IMR-90 (cell line): ENCODE data around the gene GLRX2. TPM values are rescaled to one million over a fixed set of nuclear protein-coding genes. Genes with fewer than 3 reads are reported as not detected.
A peak's percentile ranks its signal among the peaks of the same experiment; 100 is the strongest.

Experiments
- ATAC-seq: fragments of 200-7000 bp; cut with Tn5 transposase; 2 replicates; pipeline ENCODE4 v1.9.1; 2020; ENCODE audit warnings: low read depth, mild to moderate bottlenecking, moderate library complexity
- Bru-seq: library from RNA; stranded (reverse); fragments of 400-500 nt; gene quantifications from one replicate; lab custom pipeline; 2021; lab: Mats Ljungman, UMichigan
- BruChase-seq, 2 experiments: library from RNA; stranded (reverse); fragments of 400-500 nt; gene quantifications; one replicate each; lab custom pipeline; 2021; lab: Mats Ljungman, UMichigan
- BruUV-seq: library from RNA; stranded (reverse); fragments of 400-500 nt; replicated peaks from 2 replicates; lab custom pipeline; 2021; lab: Mats Ljungman, UMichigan
- CTCF ChIA-PET: fragments of 300-600 bp; formaldehyde crosslinking; extraction: SDS; loops from one replicate; lab custom pipeline; 2021; ENCODE audit warnings: antibody characterized with exemption; lab: Yijun Ruan, JAX
- POLR2A ChIA-PET: fragments of 300-600 bp; sonication (Branson Sonifier 250); formaldehyde crosslinking; loops from one replicate; lab custom pipeline; 2022; ENCODE audit warnings: antibody characterized with exemption; ENCODE audit not compliant: unreplicated experiment; lab: Charles Lee
- DNase-seq: peaks from one replicate; pipeline ENCODE4 v3.0.0; 2013
- H2AFZ ChIP-seq: replicated peaks from 2 replicates; pipeline ENCODE3; 2013; ENCODE audit warnings: low read length, mild to moderate bottlenecking; ENCODE audit not compliant: poor library complexity
- H2AK5ac ChIP-seq: 2 replicates; pipeline ENCODE4 v1.6.1; 2013; ENCODE audit warnings: low read depth, low read length, inconsistent platforms
- H2AK9ac ChIP-seq: replicated peaks from 2 replicates; pipeline ENCODE3; 2013; ENCODE audit warnings: mild to moderate bottlenecking, low read depth, low read length, moderate library complexity; ENCODE audit not compliant: poor library complexity
- H2BK120ac ChIP-seq: 2 replicates; pipeline ENCODE4 v1.6.1; 2013; ENCODE audit warnings: low read depth, low read length, inconsistent platforms
- H2BK15ac ChIP-seq: 3 replicates; pipeline ENCODE4 v1.6.1; 2013; ENCODE audit warnings: low read depth, low read length, inconsistent platforms
- H2BK20ac ChIP-seq: 2 replicates; pipeline ENCODE4 v1.6.1; 2013; ENCODE audit warnings: low read depth, mild to moderate bottlenecking, inconsistent platforms, low read length, moderate library complexity
- H2BK5ac ChIP-seq: 2 replicates; pipeline ENCODE4 v1.6.1; 2013; ENCODE audit warnings: mild to moderate bottlenecking, low read depth, low read length, inconsistent platforms; ENCODE audit not compliant: poor library complexity, severe bottlenecking
- H3K14ac ChIP-seq: replicated peaks from 2 replicates; pipeline ENCODE4 v1.6.1; 2013; ENCODE audit warnings: low read depth, low read length, inconsistent platforms
- H3K18ac ChIP-seq: 2 replicates; pipeline ENCODE4 v1.6.1; 2013; ENCODE audit warnings: low read depth, low read length, control low read depth
- H3K23ac ChIP-seq: 2 replicates; pipeline ENCODE4 v1.6.1; 2013; ENCODE audit warnings: low read depth, low read length, inconsistent platforms
- H3K27ac ChIP-seq: 2 replicates; pipeline ENCODE4 v1.5.1; 2013; ENCODE audit warnings: mild to moderate bottlenecking, control low read depth, low read length; ENCODE audit not compliant: insufficient read depth
- H3K27me3 ChIP-seq: 2 replicates; pipeline ENCODE4 v1.6.1; 2013; ENCODE audit warnings: low read length; ENCODE audit not compliant: control insufficient read depth, insufficient read depth
- H3K36me3 ChIP-seq: 2 replicates; pipeline ENCODE4 v1.6.1; 2013; ENCODE audit warnings: low read length, mixed read lengths; ENCODE audit not compliant: control insufficient read depth, insufficient read depth
- H3K4ac ChIP-seq: 2 replicates; pipeline ENCODE4 v1.6.1; 2013; ENCODE audit warnings: low read depth, low read length, inconsistent platforms
- H3K4me1 ChIP-seq: 2 replicates; pipeline ENCODE4 v1.6.1; 2013; ENCODE audit warnings: low read length, mixed read lengths; ENCODE audit not compliant: control insufficient read depth, insufficient read depth
- H3K4me2 ChIP-seq: 2 replicates; pipeline ENCODE4 v1.6.1; 2013; ENCODE audit warnings: low read depth, mild to moderate bottlenecking, control low read depth, low read length, moderate library complexity
- H3K4me3 ChIP-seq: 2 replicates; pipeline ENCODE4 v1.5.1; 2013; ENCODE audit warnings: low read depth, mild to moderate bottlenecking, control low read depth, low read length, moderate library complexity; ENCODE audit not compliant: insufficient read depth
- H3K56ac ChIP-seq: 2 replicates; pipeline ENCODE4 v1.6.1; 2013; ENCODE audit warnings: low read length, inconsistent platforms; ENCODE audit not compliant: insufficient read depth; ENCODE audit errors: extremely low read depth
- H3K79me1 ChIP-seq, 2 experiments: 2 replicates each; pipeline ENCODE4 v1.6.1; 2013; ENCODE audit warnings: low read length in 2 of 2, inconsistent platforms in 1 of 2, low read depth in 1 of 2
- H3K9ac ChIP-seq: 2 replicates; pipeline ENCODE4 v1.6.1; 2013; ENCODE audit warnings: low read depth, low read length, control low read depth
- H3K9me1 ChIP-seq: 2 replicates; pipeline ENCODE4 v1.6.1; 2013; ENCODE audit warnings: low read length, inconsistent platforms; ENCODE audit not compliant: insufficient read depth
- H3K9me3 ChIP-seq: 2 replicates; pipeline ENCODE4 v1.6.1; 2013; ENCODE audit warnings: low read length; ENCODE audit not compliant: control insufficient read depth, insufficient read depth
- H4K20me1 ChIP-seq: 2 replicates; pipeline ENCODE4 v1.6.1; 2013; ENCODE audit warnings: low read length, inconsistent platforms; ENCODE audit not compliant: insufficient read depth
- H4K5ac ChIP-seq: 2 replicates; pipeline ENCODE4 v1.6.1; 2013; ENCODE audit warnings: mild to moderate bottlenecking, low read depth, low read length, control low read depth
- H4K8ac ChIP-seq, 2 experiments: 2 replicates each; pipeline ENCODE4 v1.6.1; 2013; ENCODE audit warnings: low read depth in 2 of 2, low read length in 2 of 2, control low read depth in 1 of 2, inconsistent platforms in 1 of 2
- H4K91ac ChIP-seq: 2 replicates; pipeline ENCODE4 v1.6.1; 2013; ENCODE audit warnings: low read depth, low read length, inconsistent platforms; ENCODE audit not compliant: insufficient read depth
- CEBPB ChIP-seq: IDR thresholded peaks from 2 replicates; pipeline ENCODE4 v1.6.1; 2012; ENCODE audit warnings: low read depth, low read length, improper control_type of control experiment
- CHD1 ChIP-seq: IDR thresholded peaks from 2 replicates; pipeline ENCODE4 v1.6.1; 2012; ENCODE audit warnings: low read depth, low read length, improper control_type of control experiment
- FOS ChIP-seq: fragments of 150-350 bp; IDR thresholded peaks from 2 replicates; pipeline ENCODE4 v1.6.1; 2016; ENCODE audit warnings: low read depth, low read length
- MAZ ChIP-seq: IDR thresholded peaks from 2 replicates; pipeline ENCODE4 v1.6.1; 2012; ENCODE audit warnings: low read depth, mild to moderate bottlenecking, low read length, improper control_type of control experiment, moderate library complexity, borderline replicate concordance
- NFE2L2 ChIP-seq: fragments of 150-350 bp; IDR thresholded peaks from 2 replicates; pipeline ENCODE4 v1.6.1; 2016; ENCODE audit warnings: low read depth, mild to moderate bottlenecking, low read length
- POLR2A ChIP-seq: IDR thresholded peaks from 2 replicates; pipeline ENCODE4 v1.6.1; 2012; ENCODE audit warnings: mild to moderate bottlenecking, low read depth, low read length
- RFX5 ChIP-seq: IDR thresholded peaks from 2 replicates; pipeline ENCODE4 v1.8.0; 2012; ENCODE audit warnings: low read depth, mild to moderate bottlenecking, low read length, moderate library complexity
- SMC3 ChIP-seq: fragments of 150-350 bp; IDR thresholded peaks from 2 replicates; pipeline ENCODE4 v1.6.1; 2016; ENCODE audit warnings: low read depth, mild to moderate bottlenecking, antibody characterized with exemption, low read length, moderate library complexity
- WGBS, 2 experiments: methylation state at CpG; one replicate each; pipeline versions ENCODE4 v1.1.5 to v1.1.7; 2013; ENCODE audit warnings: missing lambda C conversion rate in 2 of 2; ENCODE audit not compliant: insufficient read length in 1 of 2; ENCODE audit errors: extremely low coverage in 2 of 2; 5-methylcytosine and 5-hydroxymethylcytosine counted together
- dilution Hi-C: fragments of 300-500 bp; cut with HindIII; formaldehyde crosslinking; loops from one replicate; pipeline ENCODE4 v1.14.3; 2018; ENCODE audit warnings: low sequenced_read_pairs; ENCODE audit not compliant: unreplicated experiment
- in situ Hi-C: fragments of 300-500 bp; cut with MboI; formaldehyde crosslinking; loops from 3 replicates; pipeline ENCODE4 v1.14.3; 2019; ENCODE audit warnings: low sequenced_read_pairs, inconsistent platforms, mixed read lengths
- intact Hi-C: fragments of 100-400 bp; cut with micrococcal nuclease; formaldehyde crosslinking; loops from 2 replicates; pipeline ENCODE4 v1.10.0; 2022
- long read RNA-seq: library from polyadenylated mRNA; unstranded; transcript quantifications from one replicate; pipeline ENCODE4 v2.0.0, GENCODE V29; 2021; ENCODE audit not compliant: unreplicated experiment
- polyA plus RNA-seq, 3 experiments: library from polyadenylated mRNA; depleted of rRNA; stranded (reverse); fragments of >200 nt; gene quantifications; 2 replicates each; pipeline ENCODE4 v1.2.3, GENCODE V29; 2012; ENCODE audit warnings: low replicate concordance in 1 of 3
- total RNA-seq: library from RNA; depleted of rRNA; stranded (reverse); fragments of >200 nt; gene quantifications from 2 replicates; pipeline ENCODE4 v1.2.3, GENCODE V29; 2012; rRNA removed
- TF ChIP-seq, protein P1 (sequence below): fragments of 150-350 bp; IDR thresholded peaks from 2 replicates; pipeline ENCODE4 v1.6.1; 2016; ENCODE audit warnings: low read depth, mild to moderate bottlenecking, low read length, moderate library complexity, borderline replicate concordance
- TF ChIP-seq, protein P2 (sequence below): conservative IDR thresholded peaks from 2 replicates; pipeline ENCODE4 v1.5.1; 2012; ENCODE audit warnings: mild to moderate bottlenecking, low read depth, low read length, improper control_type of control experiment

Gene GLRX2, protein sequence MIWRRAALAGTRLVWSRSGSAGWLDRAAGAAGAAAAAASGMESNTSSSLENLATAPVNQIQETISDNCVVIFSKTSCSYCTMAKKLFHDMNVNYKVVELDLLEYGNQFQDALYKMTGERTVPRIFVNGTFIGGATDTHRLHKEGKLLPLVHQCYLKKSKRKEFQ
- total RNA-seq, result 2.0 and 12.8 TPM in 2 replicates
- polyA plus RNA-seq (2012; rRNA removed), result 13.7 and 15.9 TPM in 2 replicates
- polyA plus RNA-seq (2012; cell fraction: cytosol; rRNA removed), result 3.4 and 3.8 TPM in 2 replicates
- polyA plus RNA-seq (2012; cell fraction: nucleus; rRNA removed; ENCODE audit: low replicate concordance), result 0.87 and 4.0 TPM in 2 replicates
- Bru-seq, nascent RNA, result percentile 70 among the genes with signal in this experiment
- BruChase-seq, experiment 1, labeled RNA remaining after a 6-hour chase, result percentile 51 among the genes with signal in this experiment
- BruChase-seq, experiment 2, labeled RNA remaining after a 2-hour chase, result percentile 54 among the genes with signal in this experiment
- long read RNA-seq, transcript GLRX2-201 (4 exons, 701 nt), result major isoform, 13 of 19 reads
- long read RNA-seq, partial matches to known transcripts, result 3 of 19 reads
- long read RNA-seq, other reads (novel, unspliced or antisense), result 3 of 19 reads

DNA sequence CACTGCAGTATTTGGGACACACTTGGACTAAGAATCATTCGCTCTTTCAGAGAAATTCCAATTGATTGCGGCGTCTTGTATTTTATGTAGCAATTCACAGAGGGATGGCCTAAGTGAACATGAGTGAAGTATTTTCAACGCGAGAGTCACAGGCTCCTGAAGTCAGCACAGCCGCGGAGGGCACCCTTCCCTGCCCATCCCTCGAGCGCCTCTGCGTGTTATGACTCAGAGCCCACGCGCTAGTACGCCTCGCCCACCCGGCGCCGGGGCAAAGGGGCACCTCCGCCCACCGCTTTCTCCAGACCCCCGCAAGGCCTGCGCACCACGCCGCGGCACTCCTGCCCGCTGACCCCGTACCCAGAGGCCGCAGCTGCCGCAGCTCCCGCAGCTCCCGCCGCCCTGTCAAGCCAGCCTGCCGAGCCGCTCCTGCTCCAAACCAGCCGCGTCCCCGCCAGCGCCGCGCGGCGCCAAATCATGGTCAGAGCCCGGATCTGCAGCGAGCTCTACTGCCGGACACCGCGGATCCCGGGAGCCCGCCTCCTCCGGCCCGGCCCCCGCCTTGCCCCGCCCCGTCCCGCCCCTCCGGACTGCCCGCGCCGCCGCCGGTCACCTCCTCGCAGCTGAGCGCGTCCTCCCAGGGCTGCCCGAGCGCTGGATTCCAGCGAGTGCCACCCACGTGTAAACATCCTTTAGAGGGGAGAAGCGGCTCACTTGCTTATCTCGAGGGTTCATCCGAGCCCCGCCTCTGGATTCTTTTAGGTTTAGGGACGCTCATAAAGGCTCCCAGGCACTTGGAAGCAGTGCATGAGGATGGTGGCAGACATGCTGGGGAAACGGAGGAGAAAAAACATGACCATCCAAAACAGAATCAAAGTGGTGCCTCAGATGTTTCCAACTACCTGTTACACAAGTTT, at the start of gene GLRX2:
TSS of gene GLRX2 (minus strand) at position 508 of the 914 bp plus-strand sequence. CDS start at position 476, 32 bp downstream.
- H2BK20ac ChIP-seq, result 0 out of 2 replicates have a peak within 1 kb of the TSS, but pooled peaks have one; percentile 72
- peaks cover 2% of the 10 kb centered on the region; the same call in 1 of the 2 replicates for H3K9me1 ChIP-seq
- H3K9ac ChIP-seq, result peak within 1 kb of the TSS; percentile 80
- DNase-seq, result peak; percentile 85
- peak within 1 kb of the TSS; percentile 72; the same call in 2 of the 3 replicates for H2BK15ac ChIP-seq
- in situ Hi-C loops, result no loop called here
- H3K56ac ChIP-seq, result peak within 1 kb of the TSS; percentile 84
- peak within 1 kb of the TSS; percentile 90 for H3K4me3 ChIP-seq
- H3K36me3 ChIP-seq, result no peaks in the 10 kb centered on the region; the same call in 1 of the 2 replicates
- H2AK5ac ChIP-seq, result peak within 1 kb of the TSS; percentile 23; the same call in 1 of the 2 replicates
- WGBS, 2 experiments, result 0% methylated on average over 34 of the region's 73 CpGs; no CpG with 5 or more reads in 1 of the 2 experiments
- ChIA-PET POLR2A (interaction anchor here (0.6 to 1.4 kb wide), 3 partner anchors 11 to 33 kb away, joined by 3 to 5 read pairs (median 3); partner anchors contain the start of gene CDC73), CTCF (no interaction called here)
- H4K8ac ChIP-seq, result peak within 1 kb of the TSS; percentile 56 to 92
- H4K20me1 ChIP-seq, result peaks cover 8% of the 10 kb centered on the region; the same call in 1 of the 2 replicates
- peak; percentile 96 for ATAC-seq
- dilution Hi-C loops, result no loop called here
- H4K91ac ChIP-seq, result peak within 1 kb of the TSS; percentile 62
- peak within 1 kb of the TSS; percentile 81 for H2BK5ac ChIP-seq
- peak within 1 kb of the TSS; percentile 75 for H3K27ac ChIP-seq
- peak within 1 kb of the TSS; percentile 88 for H3K4ac ChIP-seq
- H3K4me1 ChIP-seq, result no peaks in the 10 kb centered on the region
- H3K9me3 ChIP-seq, result no peaks in the 10 kb centered on the region
- H3K18ac ChIP-seq, result peak within 1 kb of the TSS; percentile 33
- peak within 1 kb of the TSS; percentile 93 for H3K4me2 ChIP-seq
- peak within 1 kb of the TSS; percentile 95 for H2AFZ ChIP-seq
- intact Hi-C loops, result loop anchor here (1.0 to 2.0 kb wide), 2 partner anchors 17 to 46 kb away; partner anchors contain the start of genes CDC73, RO60 and UCHL5
- H2AK9ac ChIP-seq, result peak within 1 kb of the TSS; percentile 89
- BruUV-seq, result no TSS peak
- peak within 1 kb of the TSS; percentile 93 for H3K14ac ChIP-seq
- H3K27me3 ChIP-seq, result no peaks in the 10 kb centered on the region
- peak within 1 kb of the TSS; percentile 96 for H3K23ac ChIP-seq
- H2BK120ac ChIP-seq, result peak within 1 kb of the TSS; percentile 56
- peak within 1 kb of the TSS; percentile 40 for H4K5ac ChIP-seq
- H3K79me1 ChIP-seq, result peaks cover 7 to 27% of the 10 kb centered on the region in 2 experiments
- TF ChIP-seq FOS (peak; percentile 67), SMC3 (peak; percentile 31; the same call in 1 of the 2 replicates), CEBPB (peak; percentile 90), CHD1 (no peak), NFE2L2 (no peak), MAZ (peak; percentile 23; the same call in 1 of the 2 replicates), POLR2A (peak; percentile 85), RFX5 (no peak)
- TF ChIP-seq, protein P1, sequence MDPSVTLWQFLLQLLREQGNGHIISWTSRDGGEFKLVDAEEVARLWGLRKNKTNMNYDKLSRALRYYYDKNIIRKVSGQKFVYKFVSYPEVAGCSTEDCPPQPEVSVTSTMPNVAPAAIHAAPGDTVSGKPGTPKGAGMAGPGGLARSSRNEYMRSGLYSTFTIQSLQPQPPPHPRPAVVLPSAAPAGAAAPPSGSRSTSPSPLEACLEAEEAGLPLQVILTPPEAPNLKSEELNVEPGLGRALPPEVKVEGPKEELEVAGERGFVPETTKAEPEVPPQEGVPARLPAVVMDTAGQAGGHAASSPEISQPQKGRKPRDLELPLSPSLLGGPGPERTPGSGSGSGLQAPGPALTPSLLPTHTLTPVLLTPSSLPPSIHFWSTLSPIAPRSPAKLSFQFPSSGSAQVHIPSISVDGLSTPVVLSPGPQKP, result no peak
- TF ChIP-seq, protein P2, sequence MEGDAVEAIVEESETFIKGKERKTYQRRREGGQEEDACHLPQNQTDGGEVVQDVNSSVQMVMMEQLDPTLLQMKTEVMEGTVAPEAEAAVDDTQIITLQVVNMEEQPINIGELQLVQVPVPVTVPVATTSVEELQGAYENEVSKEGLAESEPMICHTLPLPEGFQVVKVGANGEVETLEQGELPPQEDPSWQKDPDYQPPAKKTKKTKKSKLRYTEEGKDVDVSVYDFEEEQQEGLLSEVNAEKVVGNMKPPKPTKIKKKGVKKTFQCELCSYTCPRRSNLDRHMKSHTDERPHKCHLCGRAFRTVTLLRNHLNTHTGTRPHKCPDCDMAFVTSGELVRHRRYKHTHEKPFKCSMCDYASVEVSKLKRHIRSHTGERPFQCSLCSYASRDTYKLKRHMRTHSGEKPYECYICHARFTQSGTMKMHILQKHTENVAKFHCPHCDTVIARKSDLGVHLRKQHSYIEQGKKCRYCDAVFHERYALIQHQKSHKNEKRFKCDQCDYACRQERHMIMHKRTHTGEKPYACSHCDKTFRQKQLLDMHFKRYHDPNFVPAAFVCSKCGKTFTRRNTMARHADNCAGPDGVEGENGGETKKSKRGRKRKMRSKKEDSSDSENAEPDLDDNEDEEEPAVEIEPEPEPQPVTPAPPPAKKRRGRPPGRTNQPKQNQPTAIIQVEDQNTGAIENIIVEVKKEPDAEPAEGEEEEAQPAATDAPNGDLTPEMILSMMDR, result 0 out of 2 replicates have a peak, but pooled peaks have one; percentile 8
